ENCODE measurements around the gene INPP4A. TPM values are rescaled to one million over a fixed set of nuclear protein-coding genes. Genes with fewer than 3 reads are reported as not detected.

Gene INPP4A
- total and polyA plus RNA-seq, 2 of the 13 experiments (the other 11 are each of a cell fraction or from before 2014, with no cell fraction given) = 10.1 to 10.9 TPM

GRCh38 chr2:98500561-98500960, 55.9 kb downstream of the INPP4A start:
- Histone ChIP-seq H3K4me2 (ENCODE audit: low read depth, low read length) (no peak overlapping the region), H3K4me1 (ENCODE audit: insufficient read depth, low read length) (no peaks in the 10 kb centered on the region), H2AFZ (ENCODE audit: low read length) (no peak overlapping the region), H3K79me2 (ENCODE audit: insufficient read depth, low read length) (no peaks in the 10 kb centered on the region), H3K9ac (ENCODE audit: insufficient read depth, low read depth, low read length) (no peak overlapping the region), H3K9me3 (ENCODE audit: low read length) (peaks cover 14% of the 10 kb centered on the region), H3K27ac (ENCODE audit: extremely low read length, insufficient read depth, low read length) (no peak overlapping the region), H4K20me1 (ENCODE audit: insufficient read depth, low read length) (0 out of 2 replicates have a peak, but pooled peaks cover 3% of the 10 kb centered on the region), H3K4me3 (replicated peaks in 1 of 3; ENCODE audit: insufficient read depth in 1 of 3, low read depth in 2 of 3, low read length in 3 of 3) (no peak overlapping the region), H3K36me3 (replicated peaks in 1 of 2; ENCODE audit: control insufficient read depth in 1 of 2, insufficient read depth in 2 of 2, low read length in 2 of 2) (no peaks in the 10 kb centered on the region; a peak in 1 of 5 replicates), H3K27me3 (ENCODE audit: control insufficient read depth in 1 of 2, insufficient read depth in 2 of 2, low read length in 2 of 2) (no peaks in the 10 kb centered on the region)
- ChIA-PET CTCF (ENCODE audit: low intra/inter-chr PET ratio, low total read pairs) (no interaction called here), POLR2A (no interaction called here)
- FAIRE-seq (no peak), DNase-seq (ENCODE audit: low spot score) (no peak), ATAC-seq (no peak)
- TF ChIP-seq, protein P1, sequence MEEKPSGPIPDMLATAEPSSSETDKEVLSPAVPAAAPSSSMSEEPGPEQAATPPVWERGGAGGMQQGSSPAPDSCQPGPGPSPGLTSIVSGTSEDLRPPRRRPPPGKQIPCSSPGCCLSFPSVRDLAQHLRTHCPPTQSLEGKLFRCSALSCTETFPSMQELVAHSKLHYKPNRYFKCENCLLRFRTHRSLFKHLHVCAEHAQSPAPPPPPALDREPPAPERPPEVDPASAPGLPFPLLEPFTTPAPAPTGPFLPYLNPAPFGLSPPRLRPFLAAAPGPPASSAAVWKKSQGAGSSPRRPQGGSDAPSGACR (CRISPR knock-in tag; IDR thresholded peaks at IDR 0.05) = no peak
- BruUV-seq (replicated peaks) = no TSS peak
- in situ Hi-C loops (cut with HindIII; ENCODE audit: extremely low pct_ligation_motif_present, low pct_unique_long_range_greater_than_20kb) = no loop called here
- WGBS (ENCODE audit: low lambda C conversion rate) = 92% methylated on average over 1 of the region's 1 CpG
- intact Hi-C loops (cut with micrococcal nuclease; ENCODE audit: unreplicated experiment) = no loop called here

GRCh38 chr2:98501223-98501622, 56.6 kb downstream of the INPP4A start:
- Histone ChIP-seq H3K27ac (ENCODE audit: extremely low read length, insufficient read depth, low read length) (no peak overlapping the region), H3K4me1 (ENCODE audit: insufficient read depth, low read length) (no peaks in the 10 kb centered on the region), H3K4me3 (replicated peaks in 1 of 3; ENCODE audit: insufficient read depth in 1 of 3, low read depth in 2 of 3, low read length in 3 of 3) (no peak overlapping the region), H3K27me3 (ENCODE audit: control insufficient read depth in 1 of 2, insufficient read depth in 2 of 2, low read length in 2 of 2) (no peaks in the 10 kb centered on the region), H3K9me3 (ENCODE audit: low read length) (peaks cover 14% of the 10 kb centered on the region), H3K79me2 (ENCODE audit: insufficient read depth, low read length) (no peaks in the 10 kb centered on the region), H3K9ac (ENCODE audit: insufficient read depth, low read depth, low read length) (no peak overlapping the region), H3K4me2 (ENCODE audit: low read depth, low read length) (no peak overlapping the region), H3K36me3 (replicated peaks in 1 of 2; ENCODE audit: control insufficient read depth in 1 of 2, insufficient read depth in 2 of 2, low read length in 2 of 2) (no peaks in the 10 kb centered on the region; a peak in 1 of 5 replicates), H2AFZ (ENCODE audit: low read length) (no peak overlapping the region), H4K20me1 (ENCODE audit: insufficient read depth, low read length) (0 out of 2 replicates have a peak, but pooled peaks cover 3% of the 10 kb centered on the region)
- WGBS (ENCODE audit: low lambda C conversion rate) = 95% methylated on average over 4 of the region's 4 CpGs
- ATAC-seq (no peak), DNase-seq (ENCODE audit: low spot score) (no peak), FAIRE-seq (no peak)
- TF ChIP-seq MTA1 (CRISPR knock-in tag; IDR thresholded peaks at IDR 0.05; ENCODE audit: borderline replicate concordance) (no peak), SOX6 (IDR thresholded peaks at IDR 0.05) (no peak), SOX6 (CRISPR knock-in tag; IDR thresholded peaks at IDR 0.05) (no peak), ZNF24 (IDR thresholded peaks at IDR 0.05) (peak; percentile 75; the same call in 1 of the 2 replicates), GATAD2A (CRISPR knock-in tag; IDR thresholded peaks at IDR 0.05) (no peak), HNRNPH1 (optimal IDR thresholded peaks at IDR 0.05; ENCODE audit: low read depth, low read length) (no peak), RFX5 (IDR thresholded peaks at IDR 0.05; ENCODE audit: low read depth, low read length) (peak; percentile 81; the same call in 1 of the 2 replicates)
- no TSS peak for BruUV-seq (replicated peaks)
- CTCF ChIA-PET (ENCODE audit: low intra/inter-chr PET ratio, low total read pairs) = no interaction called here
- POLR2A ChIA-PET = no interaction called here
- in situ Hi-C loops (cut with HindIII; ENCODE audit: extremely low pct_ligation_motif_present, low pct_unique_long_range_greater_than_20kb) = no loop called here
- intact Hi-C loops (cut with micrococcal nuclease; ENCODE audit: unreplicated experiment) = no loop called here
